ENCODE measurements around the gene EPB41L3. TPM values are rescaled to one million over a fixed set of nuclear protein-coding genes. Genes with fewer than 3 reads are reported as not detected.

Gene EPB41L3
- polyA plus RNA-seq, 1 donor (not counting 4 experiments of a cell fraction or from before 2014, with no cell fraction given): 0.39 TPM

DNA sequence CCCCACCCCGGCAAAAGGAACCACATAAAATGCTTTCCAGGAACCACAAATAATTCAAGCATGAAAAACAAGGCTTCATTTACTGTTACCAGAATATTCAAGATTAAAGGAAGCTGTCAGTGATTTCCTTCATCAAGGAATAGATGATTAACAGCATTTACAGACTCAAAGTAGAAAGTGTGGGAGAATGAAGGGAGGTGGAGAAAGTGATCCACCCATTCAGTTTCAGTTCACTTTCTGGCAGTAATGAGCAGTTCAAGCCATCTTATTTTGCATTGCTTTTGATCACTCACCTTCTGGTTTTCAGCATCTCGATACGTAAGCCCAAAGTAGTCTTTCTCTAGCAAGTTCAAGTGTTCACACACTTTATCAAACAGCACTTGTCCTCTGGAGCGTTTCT, 99.0 kb downstream of the EPB41L3 start:
- Histone ChIP-seq H3K79me2 (ENCODE audit: control insufficient read depth, insufficient read depth, low read length) (no peaks in the 10 kb centered on the region), H3K4me3 (ENCODE audit: control insufficient read depth in 2 of 3, extremely low read depth in 1 of 3, insufficient read depth in 2 of 3, low read depth in 1 of 3, low read length in 3 of 3) (no peak overlapping the region), H2AFZ (ENCODE audit: control insufficient read depth, low read length) (no peak overlapping the region), H3K9me3 (ENCODE audit: control insufficient read depth, low read depth, low read length) (no peaks in the 10 kb centered on the region), H3K4me1 (ENCODE audit: control insufficient read depth, extremely low read depth, insufficient read depth, low read length) (peaks cover 2% of the 10 kb centered on the region), H4K20me1 (ENCODE audit: control insufficient read depth, extremely low read depth, insufficient read depth, low read length) (no peaks in the 10 kb centered on the region), H3K4me2 (ENCODE audit: control insufficient read depth, extremely low read depth, insufficient read depth, low read depth, low read length) (no peak overlapping the region), H3K36me3 (ENCODE audit: control insufficient read depth in 2 of 2, extremely low read depth in 1 of 2, insufficient read depth in 2 of 2, low read length in 2 of 2) (no peaks in the 10 kb centered on the region), H3K9me1 (ENCODE audit: control insufficient read depth, extremely low read depth, insufficient read depth, low read length) (no peaks in the 10 kb centered on the region), H3K27me3 (ENCODE audit: control insufficient read depth, extremely low read depth, insufficient read depth, low read length) (no peaks in the 10 kb centered on the region), H3K9ac (ENCODE audit: control insufficient read depth, extremely low read depth, insufficient read depth, low read length) (no peak overlapping the region), H3K27ac (ENCODE audit: control insufficient read depth, insufficient read depth, low read length) (no peak overlapping the region)
- dilution Hi-C loops (cut with MboI; ENCODE audit: extremely low pct_ligation_motif_present, low sequenced_read_pairs): no loop called here
- DNase-seq (ENCODE audit: low read depth, low spot score) (no peak), FAIRE-seq (no peak)
- TF ChIP-seq, protein P1, sequence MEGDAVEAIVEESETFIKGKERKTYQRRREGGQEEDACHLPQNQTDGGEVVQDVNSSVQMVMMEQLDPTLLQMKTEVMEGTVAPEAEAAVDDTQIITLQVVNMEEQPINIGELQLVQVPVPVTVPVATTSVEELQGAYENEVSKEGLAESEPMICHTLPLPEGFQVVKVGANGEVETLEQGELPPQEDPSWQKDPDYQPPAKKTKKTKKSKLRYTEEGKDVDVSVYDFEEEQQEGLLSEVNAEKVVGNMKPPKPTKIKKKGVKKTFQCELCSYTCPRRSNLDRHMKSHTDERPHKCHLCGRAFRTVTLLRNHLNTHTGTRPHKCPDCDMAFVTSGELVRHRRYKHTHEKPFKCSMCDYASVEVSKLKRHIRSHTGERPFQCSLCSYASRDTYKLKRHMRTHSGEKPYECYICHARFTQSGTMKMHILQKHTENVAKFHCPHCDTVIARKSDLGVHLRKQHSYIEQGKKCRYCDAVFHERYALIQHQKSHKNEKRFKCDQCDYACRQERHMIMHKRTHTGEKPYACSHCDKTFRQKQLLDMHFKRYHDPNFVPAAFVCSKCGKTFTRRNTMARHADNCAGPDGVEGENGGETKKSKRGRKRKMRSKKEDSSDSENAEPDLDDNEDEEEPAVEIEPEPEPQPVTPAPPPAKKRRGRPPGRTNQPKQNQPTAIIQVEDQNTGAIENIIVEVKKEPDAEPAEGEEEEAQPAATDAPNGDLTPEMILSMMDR (optimal IDR thresholded peaks at IDR 0.05 in 1 of 3, IDR thresholded peaks at IDR 0.05 in 1 of 3, conservative IDR thresholded peaks at IDR 0.05 in 1 of 3; ENCODE audit: extremely low read depth in 1 of 3, insufficient read depth in 2 of 3, low read length in 3 of 3): no peak
- TF ChIP-seq EZH2 (IDR thresholded peaks at IDR 0.05; ENCODE audit: low read length): no peak

DNA sequence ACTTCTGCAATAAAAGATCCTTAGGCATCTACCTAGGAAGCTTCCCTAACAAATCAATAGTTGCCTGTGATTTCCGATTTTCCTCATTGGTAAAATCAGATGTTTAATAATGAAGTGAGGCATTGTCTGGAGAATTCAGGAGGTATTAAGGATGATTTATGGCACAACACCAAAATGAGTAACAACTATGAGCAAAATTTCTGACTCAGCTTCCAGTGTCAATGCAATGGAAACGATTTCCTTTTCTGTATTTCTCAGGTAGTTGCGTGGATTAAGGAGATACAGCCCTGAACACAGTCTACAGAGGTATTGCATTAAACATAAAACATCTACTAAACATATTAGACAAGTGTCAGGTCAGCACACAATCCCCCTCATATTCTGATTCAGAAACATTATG, 99.5 kb downstream of the EPB41L3 start:
- dilution Hi-C loops (cut with MboI; ENCODE audit: extremely low pct_ligation_motif_present, low sequenced_read_pairs): no loop called here
- H3K9ac ChIP-seq (ENCODE audit: control insufficient read depth, extremely low read depth, insufficient read depth, low read length): no peak overlapping the region
- no peaks in the 10 kb centered on the region for H3K9me3 ChIP-seq (ENCODE audit: control insufficient read depth, low read depth, low read length)
- H3K4me2 ChIP-seq (ENCODE audit: control insufficient read depth, extremely low read depth, insufficient read depth, low read depth, low read length): no peak overlapping the region
- no peaks in the 10 kb centered on the region for H3K79me2 ChIP-seq (ENCODE audit: control insufficient read depth, insufficient read depth, low read length)
- no peak overlapping the region for H2AFZ ChIP-seq (ENCODE audit: control insufficient read depth, low read length)
- no peaks in the 10 kb centered on the region for H3K36me3 ChIP-seq (ENCODE audit: control insufficient read depth in 2 of 2, extremely low read depth in 1 of 2, insufficient read depth in 2 of 2, low read length in 2 of 2)
- no peak overlapping the region for H3K27ac ChIP-seq (ENCODE audit: control insufficient read depth, insufficient read depth, low read length)
- H3K27me3 ChIP-seq (ENCODE audit: control insufficient read depth, extremely low read depth, insufficient read depth, low read length): no peaks in the 10 kb centered on the region
- FAIRE-seq (peak; percentile 29), DNase-seq (ENCODE audit: low read depth, low spot score) (no peak)
- no peak for TF ChIP-seq EZH2 (IDR thresholded peaks at IDR 0.05; ENCODE audit: low read length)
- TF ChIP-seq, protein P1 (optimal IDR thresholded peaks at IDR 0.05 in 1 of 3, IDR thresholded peaks at IDR 0.05 in 1 of 3, conservative IDR thresholded peaks at IDR 0.05 in 1 of 3; ENCODE audit: extremely low read depth in 1 of 3, insufficient read depth in 2 of 3, low read length in 3 of 3): no peak
- H3K4me1 ChIP-seq (ENCODE audit: control insufficient read depth, extremely low read depth, insufficient read depth, low read length): peaks cover 2% of the 10 kb centered on the region
- no peak overlapping the region for H3K4me3 ChIP-seq (ENCODE audit: control insufficient read depth in 2 of 3, extremely low read depth in 1 of 3, insufficient read depth in 2 of 3, low read depth in 1 of 3, low read length in 3 of 3)
- H4K20me1 ChIP-seq (ENCODE audit: control insufficient read depth, extremely low read depth, insufficient read depth, low read length): no peaks in the 10 kb centered on the region
- H3K9me1 ChIP-seq (ENCODE audit: control insufficient read depth, extremely low read depth, insufficient read depth, low read length): no peaks in the 10 kb centered on the region

All from keratinocyte (primary cell).